Endothelial cell of umbilical vein (primary cell): ENCODE measurements around the gene FLRT2. TPM values are rescaled to one million over a fixed set of nuclear protein-coding genes. Genes with fewer than 3 reads are reported as not detected.

Source experiments
- BruUV-seq: library from RNA; stranded (reverse); fragments of 400-500 nt; replicated peaks from 2 replicates; lab custom pipeline; 2021; lab: Mats Ljungman, UMichigan
- CTCF ChIA-PET: fragments of 300-600, 350-600 bp; sonication (Branson Sonifier 250); formaldehyde crosslinking; loops from one replicate; lab custom pipeline; 2021; ENCODE audit warnings: antibody characterized with exemption, inconsistent platforms; lab: Charles Lee
- POLR2A ChIA-PET: fragments of 300-600, 350-600 bp; sonication (Branson Sonifier 250); formaldehyde crosslinking; loops from one replicate; lab custom pipeline; 2021; ENCODE audit warnings: antibody characterized with exemption, inconsistent platforms; lab: Charles Lee
- DNase-seq: peaks from one replicate; pipeline ENCODE4 v3.0.0-alpha.2; 2011; ENCODE audit warnings: low read depth, low spot score
- FAIRE-seq: peaks from 2 replicates; lab custom pipeline; 2011; peaks lifted over from hg19 to GRCh38; lab: Jason Lieb, UNC
- H2AFZ ChIP-seq: 2 replicates; pipeline ENCODE4 v1.6.0; 2012; ENCODE audit warnings: low read depth, low read length, control low read depth, inconsistent platforms
- H3K27ac ChIP-seq: 2 replicates; pipeline ENCODE4 v1.5.1; 2011; ENCODE audit warnings: low read depth, mild to moderate bottlenecking, control low read depth, low read length, moderate library complexity; ENCODE audit not compliant: insufficient read depth
- H3K27me3 ChIP-seq, 2 experiments: 2 replicates each; pipeline versions ENCODE4 v1.6.0 to v1.6.1; 2011; ENCODE audit warnings: low read length in 2 of 2, mixed read lengths in 1 of 2; ENCODE audit not compliant: control insufficient read depth in 2 of 2, insufficient read depth in 2 of 2
- H3K36me3 ChIP-seq, 2 experiments: 2 replicates in 1 of 2; 3 replicates in 1 of 2; pipeline ENCODE4 v1.5.1; 2011; ENCODE audit warnings: low read length in 2 of 2, mild to moderate bottlenecking in 1 of 2, moderate library complexity in 1 of 2; ENCODE audit not compliant: control insufficient read depth in 2 of 2, insufficient read depth in 2 of 2; ENCODE audit errors: extremely low read depth in 1 of 2
- H3K4me1 ChIP-seq: 3 replicates; pipeline ENCODE4 v1.5.1; 2011; ENCODE audit warnings: mild to moderate bottlenecking, low read length; ENCODE audit not compliant: control insufficient read depth, insufficient read depth; ENCODE audit errors: extremely low read depth
- H3K4me2 ChIP-seq: 2 replicates; pipeline ENCODE4 v1.6.1; 2011; ENCODE audit warnings: low read length, control low read depth, mixed read lengths; ENCODE audit not compliant: insufficient read depth
- H3K4me3 ChIP-seq, 3 experiments: fragments of 200-600 bp in 1 of 3; sonication (generic), shearing (Covaris generic) in 1 of 3; replicated peaks in 1 of 3; 2 replicates each; pipeline ENCODE4 v1.5.1; 2011 to 2016; ENCODE audit warnings: control low read depth in 3 of 3, low read length in 3 of 3, mild to moderate bottlenecking in 2 of 3, inconsistent platforms in 1 of 3, low read depth in 1 of 3, moderate library complexity in 1 of 3; ENCODE audit not compliant: insufficient read depth in 1 of 3
- H3K79me2 ChIP-seq: 2 replicates; pipeline ENCODE4 v1.6.0; 2012; ENCODE audit warnings: low read length, inconsistent platforms; ENCODE audit not compliant: control insufficient read depth, insufficient read depth
- H3K9ac ChIP-seq: replicated peaks from 2 replicates; pipeline ENCODE3; 2011; ENCODE audit warnings: low read length, control low read depth; ENCODE audit not compliant: insufficient read depth; ENCODE audit errors: extremely low read depth
- H3K9me1 ChIP-seq: replicated peaks from 3 replicates; pipeline ENCODE4 v1.6.0; 2011; ENCODE audit warnings: mild to moderate bottlenecking, low read length; ENCODE audit not compliant: control insufficient read depth, insufficient read depth; ENCODE audit errors: extremely low read depth
- H3K9me3 ChIP-seq: replicated peaks from 2 replicates; pipeline ENCODE4 v1.5.1; 2012; ENCODE audit warnings: low read length, inconsistent platforms; ENCODE audit not compliant: control insufficient read depth, insufficient read depth
- H4K20me1 ChIP-seq: replicated peaks from 2 replicates; pipeline ENCODE3; 2011; ENCODE audit warnings: mild to moderate bottlenecking, low read length; ENCODE audit not compliant: control insufficient read depth, insufficient read depth; ENCODE audit errors: extremely low read depth
- EZH2 ChIP-seq: IDR thresholded peaks from 2 replicates; pipeline ENCODE4 v1.6.1; 2012; ENCODE audit warnings: borderline replicate concordance, low read depth, mild to moderate bottlenecking, moderate library complexity, low read length, inconsistent platforms; ENCODE audit not compliant: severe bottlenecking
- FOS ChIP-seq: IDR thresholded peaks from 2 replicates; pipeline ENCODE4 v1.6.1; 2011; ENCODE audit warnings: mild to moderate bottlenecking, low read length, moderate library complexity, borderline replicate concordance; ENCODE audit not compliant: insufficient read depth
- GATA2 ChIP-seq: IDR thresholded peaks from 2 replicates; pipeline ENCODE4 v1.7.0; 2011; ENCODE audit warnings: low read depth, mild to moderate bottlenecking, moderate library complexity, mixed read lengths, low read length; ENCODE audit not compliant: insufficient read length, insufficient read depth
- JUN ChIP-seq: IDR thresholded peaks from 2 replicates; pipeline ENCODE4 v1.6.1; 2011; ENCODE audit warnings: borderline replicate concordance, low read depth; ENCODE audit not compliant: insufficient read length, insufficient read depth
- MYC ChIP-seq: IDR thresholded peaks from one replicate; pipeline ENCODE4 v1.6.1; 2011; ENCODE audit warnings: mild to moderate bottlenecking, low read depth, low read length
- POLR2A ChIP-seq: IDR thresholded peaks from 2 replicates; pipeline ENCODE4 v1.6.1; 2012; ENCODE audit warnings: low read depth, mild to moderate bottlenecking, control low read depth, low read length
- POLR2AphosphoS5 ChIP-seq: IDR thresholded peaks from 2 replicates; pipeline ENCODE4 v1.6.1; 2012; ENCODE audit warnings: low read depth, mild to moderate bottlenecking, control low read depth, low read length, moderate library complexity; ENCODE audit not compliant: insufficient read depth
- dilution Hi-C: fragments of 300-500 bp; cut with MboI; formaldehyde crosslinking; loops from one replicate; pipeline ENCODE4 v1.15.0; 2019; ENCODE audit warnings: low sequenced_read_pairs; ENCODE audit not compliant: extremely low pct_ligation_motif_present
- intact Hi-C: fragments of 100-400 bp; cut with micrococcal nuclease; formaldehyde crosslinking; loops from one replicate; pipeline ENCODE4 v1.10.0; 2022
- polyA plus RNA-seq, 4 experiments: library from polyadenylated mRNA; depleted of rRNA in 3 of 4; stranded (reverse) in 3 of 4; unstranded in 1 of 4; fragments of >200 nt; gene quantifications; 2 replicates each; pipeline versions ENCODE4 v1.2.1 to v1.2.3, GENCODE V29; 2011 to 2012; ENCODE audit warnings: missing spikeins in 1 of 4
- total RNA-seq: library from RNA; stranded (reverse); gene quantifications from 2 replicates; pipeline ENCODE4 v1.2.3, GENCODE V29; 2021
- TF ChIP-seq, protein P1 (sequence below): IDR thresholded peaks from 2 replicates; pipeline ENCODE4 v1.6.1; 2011; ENCODE audit not compliant: insufficient read depth, insufficient read length
- TF ChIP-seq, protein P2 (sequence below), 2 donors: IDR thresholded peaks; 1 replicate in 1 of 2; 2 replicates in 1 of 2; pipeline ENCODE4 v1.5.1; 2011; ENCODE audit warnings: low read length in 2 of 2, mild to moderate bottlenecking in 2 of 2, moderate library complexity in 2 of 2, control low read depth in 1 of 2, inconsistent platforms in 1 of 2, low read depth in 1 of 2; ENCODE audit not compliant: insufficient read depth in 1 of 2; ENCODE audit errors: extremely low read depth in 1 of 2

FLRT2 gene
- total and polyA plus RNA-seq, 2 donors (not counting 3 experiments of a cell fraction or from before 2014, with no cell fraction given) = 202 to 229 TPM

DNA sequence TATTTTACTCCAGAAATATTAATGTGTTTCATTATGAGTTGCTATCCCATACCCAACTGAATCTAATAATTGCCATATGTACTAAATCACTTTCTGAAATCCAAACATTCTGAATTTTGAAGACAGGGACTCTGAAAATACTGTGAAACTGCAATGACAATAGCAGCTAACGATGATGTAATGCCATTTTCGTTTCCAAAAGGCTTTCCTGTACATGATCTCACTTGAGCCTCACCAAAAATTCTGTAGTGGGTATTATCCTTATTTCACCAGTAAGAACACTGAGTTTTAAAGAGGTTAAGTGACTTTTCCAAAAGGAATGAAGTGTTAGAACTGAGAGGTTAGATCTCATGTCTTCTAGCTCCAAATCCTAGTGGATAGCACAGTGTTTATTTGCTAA, 133.3 kb downstream of the FLRT2 start:
- no peak overlapping the region for H3K27ac ChIP-seq
- FAIRE-seq (no peak), DNase-seq (no peak)
- no peaks in the 10 kb centered on the region for H3K79me2 ChIP-seq
- H3K27me3 ChIP-seq = no peaks in the 10 kb centered on the region
- no peaks in the 10 kb centered on the region for H4K20me1 ChIP-seq
- no peak overlapping the region for H2AFZ ChIP-seq
- no peaks in the 10 kb centered on the region for H3K36me3 ChIP-seq
- H3K4me2 ChIP-seq = no peak overlapping the region
- BruUV-seq = no TSS peak
- no peaks in the 10 kb centered on the region for H3K9me1 ChIP-seq
- intact Hi-C loops (no loop called here), dilution Hi-C loops (no loop called here)
- ChIA-PET CTCF (interaction anchor here (1.8 kb wide), 1 partner anchor 15 kb away, joined by 5 read pairs; no protein-coding TSS in a partner anchor), POLR2A (no interaction called here)
- no peaks in the 10 kb centered on the region for H3K4me1 ChIP-seq
- H3K4me3 ChIP-seq = no peak overlapping the region
- TF ChIP-seq, protein P1, sequence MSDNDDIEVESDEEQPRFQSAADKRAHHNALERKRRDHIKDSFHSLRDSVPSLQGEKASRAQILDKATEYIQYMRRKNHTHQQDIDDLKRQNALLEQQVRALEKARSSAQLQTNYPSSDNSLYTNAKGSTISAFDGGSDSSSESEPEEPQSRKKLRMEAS = no peak
- TF ChIP-seq POLR2AphosphoS5 (no peak), POLR2A (no peak), FOS (no peak), JUN (no peak), EZH2 (no peak), MYC (no peak), GATA2 (no peak)
- TF ChIP-seq, protein P2, sequence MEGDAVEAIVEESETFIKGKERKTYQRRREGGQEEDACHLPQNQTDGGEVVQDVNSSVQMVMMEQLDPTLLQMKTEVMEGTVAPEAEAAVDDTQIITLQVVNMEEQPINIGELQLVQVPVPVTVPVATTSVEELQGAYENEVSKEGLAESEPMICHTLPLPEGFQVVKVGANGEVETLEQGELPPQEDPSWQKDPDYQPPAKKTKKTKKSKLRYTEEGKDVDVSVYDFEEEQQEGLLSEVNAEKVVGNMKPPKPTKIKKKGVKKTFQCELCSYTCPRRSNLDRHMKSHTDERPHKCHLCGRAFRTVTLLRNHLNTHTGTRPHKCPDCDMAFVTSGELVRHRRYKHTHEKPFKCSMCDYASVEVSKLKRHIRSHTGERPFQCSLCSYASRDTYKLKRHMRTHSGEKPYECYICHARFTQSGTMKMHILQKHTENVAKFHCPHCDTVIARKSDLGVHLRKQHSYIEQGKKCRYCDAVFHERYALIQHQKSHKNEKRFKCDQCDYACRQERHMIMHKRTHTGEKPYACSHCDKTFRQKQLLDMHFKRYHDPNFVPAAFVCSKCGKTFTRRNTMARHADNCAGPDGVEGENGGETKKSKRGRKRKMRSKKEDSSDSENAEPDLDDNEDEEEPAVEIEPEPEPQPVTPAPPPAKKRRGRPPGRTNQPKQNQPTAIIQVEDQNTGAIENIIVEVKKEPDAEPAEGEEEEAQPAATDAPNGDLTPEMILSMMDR (IDR thresholded peaks at IDR 0.05; ENCODE audit: extremely low read depth in 1 of 2, insufficient read depth in 1 of 2, low read depth in 1 of 2, low read length in 2 of 2) = no peak
- H3K9ac ChIP-seq = no peak overlapping the region
- H3K9me3 ChIP-seq = no peaks in the 10 kb centered on the region
